Measurements from ENCODE around the gene CCNL2.

The CCNL2 gene

GRCh38 chr1:1353389-1354151, 45.6 kb downstream of the CCNL2 start:
- DNase-seq = no peak
- H3K27ac ChIP-seq = no peak overlapping the region
- no peak overlapping the region for H3K4me3 ChIP-seq (ENCODE audit: low read depth, low read length)
- no peaks in the 10 kb centered on the region for H3K27me3 ChIP-seq (replicated peaks)
- TF ChIP-seq CTCF (IDR thresholded peaks at IDR 0.05; ENCODE audit: low read depth, low read length, missing control alignments) = no peak
- peaks cover 8% of the 10 kb centered on the region for H3K36me3 ChIP-seq (replicated peaks)
- in situ Hi-C loops (cut with HindIII; ENCODE audit: low pct_ligation_motif_present, low sequenced_read_pairs) = no loop called here

GRCh38 chr1:1352786-1353388, 46.2 kb downstream of the CCNL2 start:
- Histone ChIP-seq H3K27ac (no peak overlapping the region), H3K4me3 (ENCODE audit: low read depth, low read length) (no peak overlapping the region), H3K27me3 (replicated peaks) (no peaks in the 10 kb centered on the region), H3K36me3 (replicated peaks) (peaks cover 8% of the 10 kb centered on the region)
- in situ Hi-C loops (cut with HindIII; ENCODE audit: low pct_ligation_motif_present, low sequenced_read_pairs) = no loop called here
- TF ChIP-seq CTCF (IDR thresholded peaks at IDR 0.05; ENCODE audit: low read depth, low read length, missing control alignments) = no peak
- DNase-seq = no peak

- no peak for DNase-seq
- H3K27me3 ChIP-seq (replicated peaks) = no peaks in the 10 kb centered on the region
- peaks cover 8% of the 10 kb centered on the region for H3K36me3 ChIP-seq (replicated peaks)
- no peak for TF ChIP-seq CTCF (IDR thresholded peaks at IDR 0.05; ENCODE audit: low read depth, low read length, missing control alignments)
- H3K27ac ChIP-seq = no peak overlapping the region
- H3K4me3 ChIP-seq (ENCODE audit: low read depth, low read length) = no peak overlapping the region
- in situ Hi-C loops (cut with HindIII; ENCODE audit: low pct_ligation_motif_present, low sequenced_read_pairs) = no loop called here
These were observed 47.4 kb downstream of the CCNL2 start for GRCh38 chr1:1351511-1352427.

GRCh38 chr1:1349256-1350012, 49.7 kb downstream of the CCNL2 start, which contains the start of gene DVL1:
Gene DVL1, minus strand, starts transcription at chr1:1349418. Its CDS starts 353 bp downstream, at chr1:1349065.
- peak; percentile 67 for TF ChIP-seq CTCF (IDR thresholded peaks at IDR 0.05; ENCODE audit: low read depth, low read length, missing control alignments)
- DNase-seq = no peak
- Histone ChIP-seq H3K36me3 (replicated peaks) (peaks cover 3% of the 10 kb centered on the region), H3K27ac (peak within 1 kb of the TSS; percentile 71), H3K4me3 (ENCODE audit: low read depth, low read length) (peak within 1 kb of the TSS; percentile 70), H3K27me3 (replicated peaks) (no peaks in the 10 kb centered on the region)
- in situ Hi-C loops (cut with HindIII; ENCODE audit: low pct_ligation_motif_present, low sequenced_read_pairs) = no loop called here

Measured in brain microvascular endothelial cell (primary cell).